ENCODE data around the gene TMEM239. TPM values are rescaled to one million over a fixed set of nuclear protein-coding genes. Genes with fewer than 3 reads are reported as not detected.
"Not testable (repeated sequence)": the region's sequence is repeated elsewhere in the genome, so short reads cannot be mapped to it uniquely, and the experiment has no call there.

Gene TMEM239
- not detected for total RNA-seq

DNA sequence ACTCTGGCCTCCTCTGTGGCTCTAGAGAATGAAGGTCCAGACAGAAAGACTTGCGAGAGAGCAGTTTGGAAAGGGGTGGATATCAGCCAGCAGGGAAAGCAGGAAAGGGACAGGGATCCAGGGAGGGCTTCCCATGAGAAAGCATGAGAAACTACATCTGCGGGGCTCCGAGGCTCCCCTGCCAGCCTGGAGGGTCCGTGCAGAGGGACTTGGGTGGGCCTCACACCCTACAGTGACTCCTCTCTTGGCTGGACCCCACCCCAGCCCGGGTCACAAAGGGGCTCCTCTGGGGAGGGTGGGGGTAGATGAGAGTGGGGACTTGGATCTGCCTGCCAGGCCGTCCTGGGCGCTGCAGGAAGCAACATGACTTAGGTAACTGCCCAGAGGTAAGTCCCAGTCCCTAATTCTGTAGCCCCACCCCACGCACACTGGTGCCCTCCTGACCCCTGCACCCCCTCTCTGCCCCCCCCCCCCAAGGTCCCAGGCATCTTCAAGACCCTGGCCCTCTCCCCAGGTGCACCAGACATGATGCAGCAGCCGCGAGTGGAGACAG, at the start of gene TMEM239:
Gene TMEM239 (plus strand): TSS at position 335 of the 553 bp plus-strand sequence. CDS start 191 bp downstream, at position 526.
- peaks cover 6% of the 10 kb centered on the region for H3K9me3 Mint-ChIP-seq
- no peak for DNase-seq
- peaks cover 47% of the 10 kb centered on the region for H3K27me3 Mint-ChIP-seq
- H3K27ac Mint-ChIP-seq = no peak within 1 kb of the TSS
- POLR2A ChIA-PET = no interaction called here
- no peak within 1 kb of the TSS for H3K4me3 Mint-ChIP-seq
- CTCF ChIA-PET = no interaction called here
- no peaks in the 10 kb centered on the region for H3K36me3 Mint-ChIP-seq (ENCODE audit: low read depth)
- peaks cover 11% of the 10 kb centered on the region for H3K4me1 Mint-ChIP-seq

DNA sequence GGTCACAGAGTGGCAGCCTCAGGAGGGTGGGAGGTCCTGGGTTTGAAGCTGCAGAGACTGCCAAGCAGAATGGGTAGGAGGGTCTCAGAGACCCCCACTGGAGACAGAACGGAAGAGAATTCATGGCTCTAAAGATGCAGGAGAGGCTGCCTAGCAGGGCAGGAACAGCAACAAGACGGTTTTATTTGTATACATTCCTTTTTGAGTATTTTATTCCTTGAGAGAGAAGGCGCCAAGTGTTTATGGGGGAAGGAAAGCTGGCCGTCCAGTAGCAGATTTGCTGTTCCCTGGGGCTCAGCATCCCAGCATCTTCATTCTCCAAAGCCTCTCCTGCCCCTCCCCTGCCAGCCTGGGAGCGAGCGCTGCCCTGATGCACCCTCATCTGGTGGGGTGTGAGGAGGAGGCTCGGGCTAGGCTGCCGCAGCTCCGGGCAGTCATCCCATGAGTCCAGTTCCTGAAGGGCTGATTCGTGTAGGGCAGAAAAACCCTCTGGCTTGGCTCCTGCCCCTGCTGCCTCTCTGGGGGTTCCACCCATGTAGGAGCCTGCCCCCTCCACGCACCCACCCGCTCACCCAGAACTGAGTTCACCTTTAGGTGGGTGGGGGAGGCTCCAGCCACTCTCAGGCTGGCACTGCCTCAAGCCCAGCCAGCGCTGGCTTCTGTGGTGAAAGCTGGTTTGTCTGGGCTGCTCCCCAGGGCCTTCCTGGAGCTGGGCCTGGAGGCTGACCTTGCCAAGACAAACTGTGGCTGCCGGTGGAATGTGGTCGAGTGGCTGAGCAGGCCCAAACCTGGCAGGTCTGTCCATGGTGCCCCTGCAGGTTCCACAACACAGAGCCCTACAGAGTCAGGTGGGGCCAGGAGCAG, 48.2 kb upstream of the TMEM239 start:
- Mint-ChIP-seq H3K27me3 (peaks cover 12% of the 10 kb centered on the region), H3K4me1 (peaks cover 7% of the 10 kb centered on the region), H3K36me3 (ENCODE audit: low read depth) (no peaks in the 10 kb centered on the region), H3K27ac (no peak overlapping the region), H3K4me3 (no peak overlapping the region), H3K9me3 (no peaks in the 10 kb centered on the region)
- ChIA-PET CTCF (no interaction called here), POLR2A (no interaction called here)
- DNase-seq = no peak

DNA sequence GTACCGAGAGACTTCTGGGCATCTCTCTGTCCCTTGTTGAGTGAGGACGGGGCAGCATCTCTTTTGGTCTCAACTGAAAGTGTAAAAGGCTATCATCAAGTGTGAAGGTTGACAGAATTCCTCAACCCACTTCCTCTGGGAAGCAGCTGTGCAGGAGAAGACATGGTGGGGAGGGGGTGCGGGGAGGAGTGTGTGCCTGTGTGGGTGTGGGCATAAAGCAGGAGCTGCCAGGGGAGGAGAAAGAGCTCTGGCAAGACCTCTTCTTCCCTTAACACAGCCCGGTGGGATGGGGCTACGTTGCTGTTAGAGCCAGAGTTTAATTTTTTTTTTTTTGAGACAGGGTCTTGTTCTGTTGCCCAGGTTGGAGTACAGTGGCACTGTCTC, 47.5 kb upstream of the TMEM239 start:
- ChIA-PET POLR2A (no interaction called here), CTCF (no interaction called here)
- Mint-ChIP-seq H3K27ac (no peak overlapping the region), H3K4me1 (peaks cover 7% of the 10 kb centered on the region), H3K9me3 (no peaks in the 10 kb centered on the region), H3K36me3 (ENCODE audit: low read depth) (no peaks in the 10 kb centered on the region), H3K27me3 (peaks cover 12% of the 10 kb centered on the region), H3K4me3 (no peak overlapping the region)
- DNase-seq = no peak

DNA sequence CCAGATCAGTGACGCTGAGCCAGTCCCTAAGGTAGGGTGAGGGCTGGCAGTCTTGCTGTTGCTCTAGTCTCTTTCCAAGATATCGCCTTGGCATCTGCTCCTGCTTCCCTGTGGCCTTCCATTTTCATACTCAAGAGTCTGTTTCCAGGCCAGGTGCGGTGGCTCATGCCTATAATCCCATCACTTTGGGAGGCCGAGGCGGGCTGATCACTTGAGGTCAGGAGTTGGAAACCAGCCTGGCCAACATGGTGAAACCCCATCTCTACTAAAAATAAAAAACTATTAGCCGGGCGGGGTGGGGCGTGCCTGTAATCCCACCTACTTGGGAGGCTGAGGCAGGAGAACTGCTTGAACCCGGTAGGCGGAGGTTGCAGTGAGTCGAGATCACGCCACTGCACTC, 46.1 kb upstream of the TMEM239 start:
- H3K36me3 Mint-ChIP-seq (ENCODE audit: low read depth); H3K4me1 Mint-ChIP-seq; CTCF ChIA-PET; POLR2A ChIA-PET; DNase-seq; H3K4me3 Mint-ChIP-seq; H3K27ac Mint-ChIP-seq; H3K27me3 Mint-ChIP-seq; H3K9me3 Mint-ChIP-seq: not testable (repeated sequence)

DNA sequence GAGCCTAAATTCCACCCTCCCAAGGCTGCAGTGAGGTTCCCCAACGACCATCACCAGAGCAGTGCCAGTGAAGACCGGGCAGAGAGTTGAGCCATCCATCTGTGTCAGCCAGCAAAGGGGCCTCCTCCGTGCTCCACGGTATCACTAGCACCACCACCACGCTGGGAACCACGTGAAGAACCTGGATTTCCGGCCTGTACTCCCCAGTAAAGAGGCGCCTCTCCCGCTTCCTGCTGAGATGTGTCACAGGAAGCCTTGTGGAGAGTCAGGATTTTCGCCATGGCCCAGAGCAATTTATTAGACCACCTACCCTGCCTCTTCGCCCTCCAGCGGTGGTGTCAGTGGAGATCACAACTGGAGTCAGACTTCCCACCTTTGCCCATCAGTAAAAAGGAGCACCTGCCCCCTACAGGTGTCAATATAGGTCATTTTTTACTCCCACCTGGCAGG, 44.5 kb upstream of the TMEM239 start:
- ChIA-PET CTCF (no interaction called here), POLR2A (no interaction called here)
- no peak overlapping the region for H3K4me3 Mint-ChIP-seq
- H3K9me3 Mint-ChIP-seq = no peaks in the 10 kb centered on the region
- H3K4me1 Mint-ChIP-seq = peaks cover 7% of the 10 kb centered on the region
- H3K36me3 Mint-ChIP-seq (ENCODE audit: low read depth) = no peaks in the 10 kb centered on the region
- H3K27me3 Mint-ChIP-seq = peaks cover 6% of the 10 kb centered on the region
- no peak overlapping the region for H3K27ac Mint-ChIP-seq
- DNase-seq = no peak

DNA sequence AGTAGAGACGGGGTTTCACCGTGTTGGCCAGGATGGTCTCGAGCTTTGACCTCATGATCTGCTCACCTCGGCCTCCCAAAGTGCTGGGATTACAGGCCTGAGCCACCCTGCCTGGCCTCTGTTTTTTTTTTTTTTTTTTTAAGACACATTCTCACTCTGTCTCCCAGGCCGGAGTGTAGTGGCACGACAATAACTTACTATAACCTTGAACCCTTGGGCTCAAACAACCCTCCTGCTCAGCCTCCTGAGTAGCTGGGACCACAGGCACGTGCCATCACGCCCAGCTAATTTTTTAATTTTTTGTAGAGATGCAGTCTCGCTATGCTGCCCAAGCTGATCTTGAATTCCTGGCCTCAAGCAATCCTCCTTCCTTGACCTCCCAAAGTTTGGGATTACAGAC, 42.4 kb upstream of the TMEM239 start:
- no peak for DNase-seq
- CTCF ChIA-PET = interaction anchor here (0.6 to 1.0 kb wide), 3 partner anchors 22 to 265 kb away, joined by 3 to 5 read pairs (median 3); no protein-coding TSS in a partner anchor
- H3K36me3 Mint-ChIP-seq (ENCODE audit: low read depth) = no peaks in the 10 kb centered on the region
- no peaks in the 10 kb centered on the region for H3K9me3 Mint-ChIP-seq
- no peak overlapping the region for H3K4me3 Mint-ChIP-seq
- H3K27ac Mint-ChIP-seq = no peak overlapping the region
- H3K4me1 Mint-ChIP-seq = peaks cover 7% of the 10 kb centered on the region
- POLR2A ChIA-PET = interaction anchor here (0.6 kb wide), 1 partner anchor 279 kb away, joined by 3 read pairs; no protein-coding TSS in a partner anchor
- H3K27me3 Mint-ChIP-seq = peaks cover 5% of the 10 kb centered on the region

DNA sequence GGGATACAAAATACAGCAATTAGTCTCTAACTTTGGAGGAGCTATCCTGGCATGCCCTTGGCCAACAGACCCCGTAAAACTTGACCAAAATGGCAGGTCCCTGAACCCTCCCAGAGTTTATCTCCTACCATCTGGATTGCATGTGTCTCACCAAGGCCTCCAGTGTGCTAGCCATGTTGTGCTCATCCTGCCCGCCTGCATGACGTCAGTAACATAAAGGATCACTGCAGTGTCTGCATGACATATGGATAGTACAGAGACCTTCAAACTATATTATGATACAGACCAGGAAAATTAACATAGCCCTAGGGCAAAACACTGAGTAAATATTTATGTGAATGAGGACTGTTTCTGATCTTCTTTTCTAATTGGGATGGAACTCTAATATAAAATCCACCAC, 41.0 kb upstream of the TMEM239 start:
- H3K4me3 Mint-ChIP-seq = no peak overlapping the region
- no peaks in the 10 kb centered on the region for H3K9me3 Mint-ChIP-seq
- ChIA-PET CTCF (no interaction called here), POLR2A (no interaction called here)
- H3K27me3 Mint-ChIP-seq = peaks cover 5% of the 10 kb centered on the region
- no peak for DNase-seq
- no peaks in the 10 kb centered on the region for H3K36me3 Mint-ChIP-seq (ENCODE audit: low read depth)
- H3K4me1 Mint-ChIP-seq = peaks cover 7% of the 10 kb centered on the region
- no peak overlapping the region for H3K27ac Mint-ChIP-seq

DNA sequence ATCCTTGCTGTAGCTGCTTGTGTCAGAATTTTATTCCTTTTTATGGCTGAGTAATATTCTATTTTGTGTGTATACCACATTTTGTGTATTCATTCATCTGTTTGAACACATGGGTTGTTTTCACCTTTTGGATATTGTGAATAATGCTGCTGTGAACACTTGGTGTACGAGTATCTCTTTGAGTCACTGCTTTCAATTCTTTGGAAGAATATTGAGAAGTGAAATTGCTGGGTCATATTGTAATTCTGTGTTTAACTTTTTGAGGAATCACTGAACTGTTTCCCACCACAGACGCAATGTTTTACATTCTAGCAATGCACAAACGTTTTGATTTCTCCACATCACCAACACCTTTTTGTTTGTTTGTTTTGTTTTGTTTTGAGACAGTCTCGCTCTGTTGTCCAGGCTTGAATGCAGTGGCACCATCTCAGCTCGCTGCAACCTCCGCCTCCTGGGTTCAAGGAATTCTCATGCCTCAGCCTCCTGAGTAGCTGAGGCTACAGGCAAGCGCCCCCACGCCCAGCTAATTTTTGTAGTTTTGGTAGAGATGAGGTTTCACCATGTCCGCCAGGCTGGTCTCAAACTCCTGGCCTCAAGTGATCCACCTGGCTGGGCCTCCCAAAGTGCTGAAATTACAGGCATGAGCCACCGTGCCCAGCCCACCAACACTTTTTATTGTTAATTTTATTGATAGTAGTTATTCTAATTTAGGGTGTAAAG, 37.4 kb upstream of the TMEM239 start:
- peaks cover 20% of the 10 kb centered on the region for H3K27me3 Mint-ChIP-seq
- H3K36me3 Mint-ChIP-seq (ENCODE audit: low read depth) = no peaks in the 10 kb centered on the region
- CTCF ChIA-PET = interaction anchor here (1.6 kb wide), 1 partner anchor 26 kb away, joined by 4 read pairs; no protein-coding TSS in a partner anchor
- DNase-seq = no peak
- no peak overlapping the region for H3K27ac Mint-ChIP-seq
- H3K4me1 Mint-ChIP-seq = no peaks in the 10 kb centered on the region
- H3K9me3 Mint-ChIP-seq = no peaks in the 10 kb centered on the region
- H3K4me3 Mint-ChIP-seq = no peak overlapping the region
- POLR2A ChIA-PET = no interaction called here

DNA sequence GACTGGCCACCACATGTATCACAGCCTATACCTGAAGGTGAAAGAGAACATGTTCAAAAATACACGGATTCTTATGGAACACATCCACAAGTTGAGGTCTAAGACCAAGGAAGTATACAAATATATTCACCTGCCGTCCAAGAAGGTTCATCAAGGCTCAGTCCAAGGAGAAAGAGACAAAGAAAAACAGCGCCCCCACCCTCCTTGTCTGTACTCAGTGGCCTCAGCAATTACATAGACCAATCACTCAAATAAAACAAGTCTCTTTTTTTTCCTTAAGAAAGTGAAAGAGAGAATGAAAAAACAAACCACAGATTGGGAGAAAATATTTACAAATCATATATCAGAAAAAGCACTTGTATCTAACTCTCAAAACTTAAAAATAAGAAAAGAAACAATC, 35.2 kb upstream of the TMEM239 start:
- H3K4me3 Mint-ChIP-seq = no peak overlapping the region
- CTCF ChIA-PET = no interaction called here

DNA sequence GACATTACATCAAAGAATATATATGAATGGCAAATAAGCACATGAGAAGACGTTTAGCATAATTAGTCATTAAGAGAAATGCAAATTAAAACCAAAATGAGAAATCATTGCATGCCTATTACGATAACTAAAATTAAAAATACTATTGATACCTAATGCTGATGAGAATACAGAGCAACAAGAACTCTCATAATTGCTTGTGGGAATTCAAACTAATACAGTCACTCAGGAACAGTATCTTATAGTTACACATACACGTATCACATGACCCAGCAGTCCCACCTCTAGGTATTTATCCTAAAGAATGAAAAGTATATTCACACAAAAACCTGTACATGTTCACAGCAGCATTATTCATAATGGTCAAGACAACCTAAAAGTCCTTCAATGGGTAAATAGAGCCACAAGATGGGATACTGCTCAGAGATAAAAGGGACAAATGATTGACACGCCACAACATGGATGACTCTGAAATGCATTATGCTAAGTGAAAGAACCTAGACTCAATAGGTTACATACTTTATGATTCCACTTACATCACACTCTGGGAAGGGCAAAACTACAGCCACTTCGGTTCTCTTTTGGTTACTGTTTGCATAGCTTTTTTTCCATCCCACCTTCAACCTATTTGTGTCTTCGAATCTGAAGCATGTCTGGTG, 32.1 kb upstream of the TMEM239 start:
- ChIA-PET POLR2A (no interaction called here), CTCF (no interaction called here)
- H3K27me3 Mint-ChIP-seq = peaks cover 31% of the 10 kb centered on the region

More for the DNA sequence above, 35.2 kb upstream of the TMEM239 start:
- H3K36me3 Mint-ChIP-seq (ENCODE audit: low read depth) = no peaks in the 10 kb centered on the region
- H3K9me3 Mint-ChIP-seq = no peaks in the 10 kb centered on the region
- POLR2A ChIA-PET = no interaction called here
- DNase-seq = no peak
- H3K4me1 Mint-ChIP-seq = no peaks in the 10 kb centered on the region
- H3K27ac Mint-ChIP-seq = no peak overlapping the region
- H3K27me3 Mint-ChIP-seq = peaks cover 26% of the 10 kb centered on the region

DNA sequence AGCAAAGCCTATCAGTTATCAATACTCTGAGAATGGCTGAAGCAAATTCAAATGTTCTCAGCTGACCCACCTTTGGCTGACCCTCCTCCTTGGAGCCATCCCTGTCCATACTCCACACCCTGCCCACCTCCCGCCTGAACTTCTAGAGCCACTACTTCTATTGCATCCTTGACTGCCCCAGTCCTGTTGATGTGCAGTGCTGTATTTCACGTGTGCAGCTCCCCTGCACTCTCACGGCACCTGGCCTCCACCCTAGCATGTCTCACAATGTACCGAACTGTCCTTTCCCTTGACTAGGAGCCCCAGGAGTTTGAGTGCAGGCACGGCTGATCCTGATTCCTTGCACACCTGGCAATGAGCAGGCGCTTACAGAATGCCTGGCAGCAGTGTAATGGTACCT, 22.7 kb upstream of the TMEM239 start:
- H3K4me1 Mint-ChIP-seq = peaks cover 2% of the 10 kb centered on the region
- no peaks in the 10 kb centered on the region for H3K9me3 Mint-ChIP-seq
- H3K27me3 Mint-ChIP-seq = peaks cover 47% of the 10 kb centered on the region
- DNase-seq = no peak
- CTCF ChIA-PET = no interaction called here
- no peak overlapping the region for H3K4me3 Mint-ChIP-seq
- no peak overlapping the region for H3K27ac Mint-ChIP-seq
- no peaks in the 10 kb centered on the region for H3K36me3 Mint-ChIP-seq (ENCODE audit: low read depth)
- POLR2A ChIA-PET = no interaction called here

More for the DNA sequence above, 32.1 kb upstream of the TMEM239 start:
- Mint-ChIP-seq H3K36me3 (ENCODE audit: low read depth) (no peaks in the 10 kb centered on the region), H3K4me3 (no peak overlapping the region), H3K4me1 (no peaks in the 10 kb centered on the region), H3K9me3 (no peaks in the 10 kb centered on the region), H3K27ac (no peak overlapping the region)
- no peak for DNase-seq

DNA sequence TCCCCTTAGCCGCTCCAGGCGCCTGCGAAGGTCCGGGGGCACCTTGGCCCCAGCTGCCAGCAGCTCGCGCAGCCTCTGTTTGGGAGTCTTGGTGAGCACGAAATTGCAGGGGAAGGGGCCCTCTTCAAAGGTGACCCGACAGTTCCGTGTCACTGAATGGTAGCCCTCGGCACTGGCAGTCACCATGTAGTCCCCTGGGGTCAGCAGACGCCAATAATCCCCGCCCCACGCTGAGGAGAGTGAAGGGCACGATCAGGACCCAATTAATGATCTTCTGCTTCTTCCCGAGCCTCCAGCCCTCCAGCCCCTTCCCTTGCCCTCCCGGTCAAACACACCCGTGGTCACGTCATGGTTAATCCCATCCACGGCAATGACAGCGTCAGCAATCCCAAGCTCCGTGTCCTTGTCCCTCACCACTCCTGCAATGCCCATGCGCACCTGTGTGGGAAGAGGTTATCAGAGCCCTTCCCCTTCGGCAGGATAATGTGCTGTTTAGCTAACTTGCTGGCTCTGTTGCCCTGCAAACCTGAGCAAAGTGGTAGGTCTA, 21.9 kb upstream of the TMEM239 start:
- Mint-ChIP-seq H3K27me3 (peaks cover 49% of the 10 kb centered on the region), H3K9me3 (no peaks in the 10 kb centered on the region), H3K36me3 (ENCODE audit: low read depth) (no peaks in the 10 kb centered on the region), H3K4me1 (peaks cover 5% of the 10 kb centered on the region), H3K27ac (no peak overlapping the region), H3K4me3 (no peak overlapping the region)
- ChIA-PET POLR2A (no interaction called here), CTCF (no interaction called here)
- no peak for DNase-seq

DNA sequence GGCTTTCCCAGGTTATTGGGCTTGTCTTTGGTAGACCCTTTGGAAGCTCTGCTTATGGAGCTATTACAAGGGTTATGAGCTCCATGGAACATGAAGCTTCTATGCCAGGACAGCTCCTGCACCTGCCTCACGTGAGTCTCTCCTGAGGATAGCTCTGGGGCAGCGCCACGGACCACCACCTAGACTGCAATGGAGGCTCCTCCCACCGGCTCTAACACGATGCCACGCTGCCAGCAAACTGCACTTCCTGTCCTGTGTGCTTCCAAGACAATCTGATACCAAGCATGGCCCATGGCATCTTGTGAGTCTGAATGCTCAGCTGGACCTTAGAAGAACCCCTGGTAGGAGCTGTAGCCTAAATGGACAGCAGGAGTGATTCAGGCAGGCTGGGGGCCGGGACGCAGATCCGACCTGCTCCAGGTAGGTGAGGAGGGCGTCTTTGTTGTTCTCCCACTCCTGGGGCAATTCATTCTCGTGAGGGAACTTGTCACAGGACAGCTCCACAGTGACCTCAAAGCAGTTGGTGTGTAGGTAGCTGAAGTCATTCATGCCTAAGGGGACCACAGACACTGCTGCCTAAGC, 21.2 kb upstream of the TMEM239 start:
- Mint-ChIP-seq H3K27me3 (peaks cover 49% of the 10 kb centered on the region), H3K27ac (no peak overlapping the region), H3K9me3 (no peaks in the 10 kb centered on the region), H3K36me3 (ENCODE audit: low read depth) (peaks cover 2% of the 10 kb centered on the region), H3K4me1 (peaks cover 11% of the 10 kb centered on the region), H3K4me3 (no peak overlapping the region)
- ChIA-PET CTCF (no interaction called here), POLR2A (no interaction called here)
- no peak for DNase-seq
